ENCODE results near the gene AK5.
"Not testable (repeated sequence)": the region's sequence is repeated elsewhere in the genome, so short reads cannot be mapped to it uniquely, and the experiment has no call there.

The AK5 gene

GRCh38 chr1:77392486-77392885 lies 110.7 kb downstream of the AK5 start:
- H3K9me3 Mint-ChIP-seq, result no peaks in the 10 kb centered on the region
- H3K4me1 Mint-ChIP-seq, result no peaks in the 10 kb centered on the region
- DNase-seq (ENCODE audit: low spot score in 2 of 2) (no peak), ATAC-seq (no peak)
- H3K36me3 Mint-ChIP-seq, result no peaks in the 10 kb centered on the region
- H3K4me3 Mint-ChIP-seq, result no peak overlapping the region
- H3K27ac Mint-ChIP-seq, result no peak overlapping the region

GRCh38 chr1:77394166-77394565 lies 112.3 kb downstream of the AK5 start:
- Mint-ChIP-seq H3K9me3 (no peaks in the 10 kb centered on the region), H3K36me3 (no peaks in the 10 kb centered on the region), H3K4me3 (no peak overlapping the region), H3K27ac (no peak overlapping the region), H3K4me1 (no peaks in the 10 kb centered on the region)
- DNase-seq (ENCODE audit: low spot score in 2 of 2), result no peak
- no peak for ATAC-seq

- no peak for DNase-seq (ENCODE audit: low spot score in 2 of 2)
- ATAC-seq, result no peak
- no peak overlapping the region for H3K27ac Mint-ChIP-seq
- no peaks in the 10 kb centered on the region for H3K36me3 Mint-ChIP-seq
- no peaks in the 10 kb centered on the region for H3K4me1 Mint-ChIP-seq
- no peak overlapping the region for H3K4me3 Mint-ChIP-seq
- H3K9me3 Mint-ChIP-seq, result no peaks in the 10 kb centered on the region
Observed at GRCh38 chr1:77395051-77395450, 113.2 kb downstream of the AK5 start.

GRCh38 chr1:77398152-77398551 lies 116.3 kb downstream of the AK5 start:
- no peaks in the 10 kb centered on the region for H3K9me3 Mint-ChIP-seq
- ATAC-seq, result no peak

GRCh38 chr1:77399250-77400086 lies 117.6 kb downstream of the AK5 start:
- H3K9me3 Mint-ChIP-seq, result no peaks in the 10 kb centered on the region
- H3K36me3 Mint-ChIP-seq, result no peaks in the 10 kb centered on the region
- H3K27ac Mint-ChIP-seq, result no peak overlapping the region
- H3K4me1 Mint-ChIP-seq, result no peaks in the 10 kb centered on the region
- ATAC-seq (no peak), DNase-seq (ENCODE audit: low spot score in 2 of 2) (no peak)
- no peak overlapping the region for H3K4me3 Mint-ChIP-seq

More at GRCh38 chr1:77398152-77398551, 116.3 kb downstream of the AK5 start:
- Mint-ChIP-seq H3K27ac (no peak overlapping the region), H3K4me3 (no peak overlapping the region), H3K36me3 (no peaks in the 10 kb centered on the region), H3K4me1 (no peaks in the 10 kb centered on the region)
- no peak for DNase-seq (ENCODE audit: low spot score in 2 of 2)

GRCh38 chr1:77400781-77401180 lies 119.0 kb downstream of the AK5 start:
- Mint-ChIP-seq H3K36me3 (no peaks in the 10 kb centered on the region), H3K4me1 (no peaks in the 10 kb centered on the region), H3K4me3 (no peak overlapping the region), H3K9me3 (no peaks in the 10 kb centered on the region), H3K27ac (no peak overlapping the region)
- ATAC-seq, result no peak
- no peak for DNase-seq (ENCODE audit: low spot score in 2 of 2)

- no peaks in the 10 kb centered on the region for H3K36me3 Mint-ChIP-seq
- DNase-seq (ENCODE audit: low spot score in 2 of 2) (no peak), ATAC-seq (no peak)
- H3K9me3 Mint-ChIP-seq, result no peaks in the 10 kb centered on the region
- H3K4me3 Mint-ChIP-seq, result no peak overlapping the region
- H3K4me1 Mint-ChIP-seq, result no peaks in the 10 kb centered on the region
- no peak overlapping the region for H3K27ac Mint-ChIP-seq
Observed at GRCh38 chr1:77401384-77401783, 119.6 kb downstream of the AK5 start.

- DNase-seq (ENCODE audit: low spot score in 2 of 2) (no peak), ATAC-seq (peak; percentile 37)
- H3K9me3 Mint-ChIP-seq, result peaks cover 2% of the 10 kb centered on the region
- no peak overlapping the region for H3K27ac Mint-ChIP-seq
- no peaks in the 10 kb centered on the region for H3K4me1 Mint-ChIP-seq
- H3K4me3 Mint-ChIP-seq, result no peak overlapping the region
- H3K36me3 Mint-ChIP-seq, result no peaks in the 10 kb centered on the region
Observed at GRCh38 chr1:77405186-77405585, 123.4 kb downstream of the AK5 start.

GRCh38 chr1:77406661-77407060 lies 124.8 kb downstream of the AK5 start:
- ATAC-seq, result no peak
- H3K4me3 Mint-ChIP-seq, result no peak overlapping the region
- DNase-seq (ENCODE audit: low spot score in 2 of 2), result no peak
- H3K36me3 Mint-ChIP-seq, result no peaks in the 10 kb centered on the region
- no peaks in the 10 kb centered on the region for H3K4me1 Mint-ChIP-seq
- no peak overlapping the region for H3K27ac Mint-ChIP-seq
- H3K9me3 Mint-ChIP-seq, result peaks cover 2% of the 10 kb centered on the region

GRCh38 chr1:77407738-77408375 lies 126.0 kb downstream of the AK5 start:
- no peak overlapping the region for H3K4me3 Mint-ChIP-seq
- peaks cover 2% of the 10 kb centered on the region for H3K9me3 Mint-ChIP-seq
- DNase-seq (ENCODE audit: low spot score in 2 of 2) (no peak), ATAC-seq (no peak)
- H3K4me1 Mint-ChIP-seq, result peaks cover 1% of the 10 kb centered on the region
- H3K36me3 Mint-ChIP-seq, result no peaks in the 10 kb centered on the region
- no peak overlapping the region for H3K27ac Mint-ChIP-seq

GRCh38 chr1:77408933-77409332 lies 127.1 kb downstream of the AK5 start:
- DNase-seq (ENCODE audit: low spot score in 2 of 2); H3K36me3 Mint-ChIP-seq; H3K4me3 Mint-ChIP-seq; ATAC-seq; H3K27ac Mint-ChIP-seq; H3K9me3 Mint-ChIP-seq: not testable (repeated sequence)
- peaks cover 12% of the 10 kb centered on the region for H3K4me1 Mint-ChIP-seq

- no peak overlapping the region for H3K4me3 Mint-ChIP-seq
Observed at GRCh38 chr1:77412069-77412819, 130.4 kb downstream of the AK5 start.

GRCh38 chr1:77412820-77413530 lies 131.2 kb downstream of the AK5 start:
- ATAC-seq (no peak), DNase-seq (ENCODE audit: low spot score in 2 of 2) (no peak)
- Mint-ChIP-seq H3K9me3 (peaks cover 2% of the 10 kb centered on the region), H3K36me3 (no peaks in the 10 kb centered on the region), H3K27ac (no peak overlapping the region), H3K4me1 (peaks cover 13% of the 10 kb centered on the region), H3K4me3 (no peak overlapping the region)

More at GRCh38 chr1:77412069-77412819, 130.4 kb downstream of the AK5 start:
- Mint-ChIP-seq H3K9me3 (peaks cover 2% of the 10 kb centered on the region), H3K36me3 (no peaks in the 10 kb centered on the region), H3K27ac (no peak overlapping the region), H3K4me1 (peaks cover 13% of the 10 kb centered on the region)
- ATAC-seq (no peak), DNase-seq (ENCODE audit: low spot score in 2 of 2) (no peak)

- H3K4me3 Mint-ChIP-seq, result no peak overlapping the region
- peaks cover 13% of the 10 kb centered on the region for H3K4me1 Mint-ChIP-seq
- H3K9me3 Mint-ChIP-seq, result peaks cover 2% of the 10 kb centered on the region
- DNase-seq (ENCODE audit: low spot score in 2 of 2) (no peak), ATAC-seq (no peak)
- no peak overlapping the region for H3K27ac Mint-ChIP-seq
- no peaks in the 10 kb centered on the region for H3K36me3 Mint-ChIP-seq
Observed at GRCh38 chr1:77413541-77414335, 131.9 kb downstream of the AK5 start.
